HUES48 (cell line): Measurements from ENCODE around the gene ITGA2.

Experiments
- H3K27ac ChIP-seq: one replicate; pipeline ENCODE4 v1.7.0; 2013; ENCODE audit warnings: low read depth, low read length, inconsistent platforms
- H3K27me3 ChIP-seq: 2 replicates; pipeline ENCODE4 v1.6.1; 2013; ENCODE audit warnings: mild to moderate bottlenecking, low read length; ENCODE audit not compliant: control insufficient read depth, insufficient read depth
- H3K36me3 ChIP-seq: 2 replicates; pipeline ENCODE4 v1.6.1; 2013; ENCODE audit warnings: low read length; ENCODE audit not compliant: control insufficient read depth, insufficient read depth
- H3K4me1 ChIP-seq: 2 replicates; pipeline ENCODE4 v1.6.1; 2013; ENCODE audit warnings: mild to moderate bottlenecking, low read length; ENCODE audit not compliant: control insufficient read depth, insufficient read depth
- H3K4me3 ChIP-seq: 2 replicates; pipeline ENCODE4 v1.5.1; 2013; ENCODE audit warnings: mild to moderate bottlenecking, low read depth, low read length
- H3K9ac ChIP-seq: 2 replicates; pipeline ENCODE4 v1.6.1; 2013; ENCODE audit warnings: mild to moderate bottlenecking, low read depth, low read length, moderate library complexity
- H3K9me3 ChIP-seq: 2 replicates; pipeline ENCODE4 v1.6.1; 2013; ENCODE audit warnings: low read length; ENCODE audit not compliant: control insufficient read depth, insufficient read depth

ITGA2 gene

DNA sequence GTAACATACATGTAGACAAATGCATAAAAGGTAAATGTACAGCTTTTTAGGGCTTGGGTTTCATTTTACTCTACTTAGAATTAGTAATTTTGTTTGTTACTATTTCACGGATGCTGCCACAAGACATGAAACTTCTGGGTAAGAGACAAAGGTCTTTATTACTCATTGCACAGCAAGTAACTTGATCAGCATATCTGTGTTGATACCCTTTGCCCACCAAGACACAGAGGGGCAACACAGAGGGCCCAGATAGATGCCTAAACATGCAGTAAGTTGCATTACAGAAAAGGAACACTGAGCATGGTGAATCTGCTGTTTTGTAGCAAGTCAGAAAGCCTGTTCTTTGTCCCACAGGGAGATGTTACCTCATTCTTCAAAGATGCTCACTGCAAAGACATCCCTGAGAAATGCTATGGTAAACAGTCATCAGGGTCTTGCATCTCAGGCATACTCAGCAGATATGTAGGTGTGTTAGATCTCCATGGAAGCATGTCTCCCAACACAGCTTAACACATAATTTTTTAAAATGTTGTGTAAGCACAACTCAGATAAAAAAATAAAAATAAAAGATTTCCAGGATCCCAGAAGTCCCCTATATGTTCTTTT is 10.3 kb downstream of the ITGA2 start:
- no peaks in the 10 kb centered on the region for H3K4me1 ChIP-seq

DNA sequence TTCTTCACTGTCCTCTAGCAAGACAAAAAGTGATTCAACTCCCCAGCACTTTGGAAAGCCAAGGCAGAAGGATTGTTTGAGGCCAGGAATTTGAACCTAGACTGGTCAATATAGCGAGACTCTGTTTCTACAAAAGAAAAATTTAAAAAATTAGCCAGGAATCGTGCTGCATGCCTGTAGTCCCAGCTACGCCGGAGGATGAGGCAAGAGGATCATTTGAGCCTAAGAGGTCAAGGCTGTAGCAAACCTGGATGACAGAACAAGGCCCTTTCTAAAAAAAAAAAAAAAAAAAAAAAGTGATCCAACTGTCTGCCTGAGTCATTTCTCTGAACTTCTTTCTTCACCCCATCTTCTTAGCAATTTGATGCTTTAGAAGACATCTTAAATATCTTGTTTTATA is 12.4 kb downstream of the ITGA2 start:
- Histone ChIP-seq H3K4me3 (no peak overlapping the region), H3K4me1 (no peaks in the 10 kb centered on the region), H3K27me3 (no peaks in the 10 kb centered on the region), H3K27ac (no peak overlapping the region), H3K36me3 (no peaks in the 10 kb centered on the region), H3K9ac (no peak overlapping the region), H3K9me3 (no peaks in the 10 kb centered on the region)

More for the DNA sequence above, 10.3 kb downstream of the ITGA2 start:
- Histone ChIP-seq H3K27me3 (no peaks in the 10 kb centered on the region), H3K36me3 (no peaks in the 10 kb centered on the region), H3K27ac (no peak overlapping the region), H3K4me3 (no peak overlapping the region), H3K9ac (no peak overlapping the region), H3K9me3 (no peaks in the 10 kb centered on the region)

DNA sequence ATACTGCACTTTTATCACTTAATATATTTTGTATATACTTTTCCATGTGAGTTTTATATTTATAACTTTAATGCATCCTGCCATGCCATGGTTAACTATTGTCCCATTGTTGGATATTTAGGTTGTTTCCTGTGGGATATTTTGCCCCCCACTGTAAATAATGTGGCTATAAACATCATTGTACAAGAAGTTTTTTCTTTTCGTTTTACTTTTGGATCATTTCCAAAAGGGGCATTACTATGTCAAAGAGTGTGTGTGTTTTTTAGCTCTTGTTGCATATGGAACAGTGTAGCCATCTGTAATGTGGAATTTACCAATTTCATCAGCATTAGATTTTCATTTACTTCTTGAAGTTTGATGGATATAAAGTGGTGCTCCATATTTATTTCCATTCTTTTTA is 13.3 kb downstream of the ITGA2 start:
- Histone ChIP-seq H3K36me3 (no peaks in the 10 kb centered on the region), H3K27ac (no peak overlapping the region), H3K27me3 (no peaks in the 10 kb centered on the region), H3K4me1 (no peaks in the 10 kb centered on the region), H3K9ac (no peak overlapping the region), H3K9me3 (no peaks in the 10 kb centered on the region), H3K4me3 (no peak overlapping the region)

DNA sequence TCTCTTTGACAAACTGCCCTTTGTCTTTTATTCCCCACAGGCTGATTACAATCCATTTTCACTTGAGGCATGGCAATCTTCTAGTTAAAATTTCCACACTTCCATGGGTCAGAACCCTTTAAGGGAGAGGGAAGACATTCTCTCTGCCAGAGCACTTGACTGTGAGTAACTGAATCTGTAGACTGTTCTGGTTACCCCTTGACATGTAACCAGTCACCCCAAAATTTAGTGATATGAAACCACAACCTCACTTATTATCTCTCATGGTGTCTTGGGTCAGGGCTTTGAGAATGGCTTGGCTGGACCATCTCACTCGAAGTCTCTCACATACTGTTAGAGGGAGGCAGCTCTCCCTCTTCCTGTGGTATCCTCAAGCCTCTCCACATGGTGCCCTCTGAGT is 14.0 kb downstream of the ITGA2 start:
- Histone ChIP-seq H3K36me3 (no peaks in the 10 kb centered on the region), H3K4me3 (no peak overlapping the region), H3K9me3 (no peaks in the 10 kb centered on the region), H3K4me1 (no peaks in the 10 kb centered on the region), H3K27ac (no peak overlapping the region), H3K27me3 (no peaks in the 10 kb centered on the region), H3K9ac (no peak overlapping the region)

DNA sequence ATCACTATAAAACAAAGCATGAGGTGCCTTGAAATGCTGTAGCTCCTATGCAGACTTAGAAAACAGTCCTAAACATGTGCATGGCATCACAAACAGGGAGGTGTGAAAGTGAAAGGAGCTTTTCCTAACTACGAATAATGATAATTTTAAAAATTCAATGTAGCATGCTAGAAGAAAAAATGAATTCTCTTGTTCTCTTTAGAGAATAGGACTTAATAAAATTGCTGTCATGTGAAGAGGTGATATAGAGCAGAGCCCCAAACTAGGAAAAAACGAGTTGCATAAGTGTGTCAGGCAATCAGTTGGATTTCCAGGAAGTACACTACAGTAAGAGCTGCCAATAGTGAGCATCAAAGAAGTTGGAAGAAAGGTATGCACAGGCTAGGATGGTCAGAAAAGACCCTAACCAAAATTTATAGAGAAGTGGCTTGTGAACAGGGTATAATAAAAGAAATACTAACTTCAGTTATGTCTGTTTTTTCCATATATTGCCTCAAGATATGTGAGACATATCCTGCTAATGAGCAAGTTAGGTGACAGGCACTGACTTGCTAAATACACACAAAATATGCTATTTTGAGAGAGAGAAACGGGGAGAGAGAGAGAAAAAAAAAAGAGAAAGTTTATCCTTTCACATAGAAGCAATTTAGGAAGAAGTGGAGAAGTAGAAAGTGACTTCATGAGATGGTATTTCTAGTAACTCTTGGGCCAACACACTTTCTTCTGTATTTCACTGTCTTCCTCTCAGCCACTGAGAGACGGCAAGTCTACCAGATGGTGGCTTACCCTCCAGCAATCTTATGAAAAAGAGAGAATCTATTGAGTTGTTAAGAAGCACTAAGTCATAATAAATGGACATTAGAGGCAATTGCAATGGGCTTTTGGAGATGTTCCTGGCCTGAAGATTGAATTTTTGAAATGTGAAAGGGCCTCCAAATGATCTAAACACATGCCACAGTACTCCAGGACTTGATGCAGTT is 18.0 kb downstream of the ITGA2 start:
- H3K27ac ChIP-seq = no peak overlapping the region
- H3K9me3 ChIP-seq = no peaks in the 10 kb centered on the region
- H3K9ac ChIP-seq = no peak overlapping the region
- no peaks in the 10 kb centered on the region for H3K27me3 ChIP-seq
- no peak overlapping the region for H3K4me3 ChIP-seq
- H3K4me1 ChIP-seq = no peaks in the 10 kb centered on the region
- H3K36me3 ChIP-seq = no peaks in the 10 kb centered on the region

DNA sequence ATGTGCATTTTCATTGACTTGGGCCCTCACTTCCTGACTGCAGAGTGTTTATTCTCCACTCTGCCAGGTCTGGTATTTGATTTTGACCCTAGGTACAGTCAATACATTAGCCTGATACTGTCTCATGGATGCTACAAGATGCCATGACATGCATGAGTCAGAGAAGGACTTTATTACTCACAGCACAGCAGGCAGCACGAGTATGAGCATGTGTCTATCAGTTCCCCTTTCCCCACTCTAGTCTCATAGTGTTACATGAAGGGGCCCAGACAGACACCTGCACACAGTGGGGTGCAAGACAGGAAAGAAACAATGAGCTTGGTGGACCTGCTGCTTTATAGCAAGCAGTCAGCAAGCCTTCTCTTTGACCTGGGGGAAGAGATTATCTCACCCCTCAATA is 19.6 kb downstream of the ITGA2 start:
- H3K9ac ChIP-seq = no peak overlapping the region
- no peak overlapping the region for H3K27ac ChIP-seq
- no peaks in the 10 kb centered on the region for H3K4me1 ChIP-seq
- no peaks in the 10 kb centered on the region for H3K27me3 ChIP-seq
- H3K4me3 ChIP-seq = no peak overlapping the region
- no peaks in the 10 kb centered on the region for H3K36me3 ChIP-seq
- no peaks in the 10 kb centered on the region for H3K9me3 ChIP-seq

DNA sequence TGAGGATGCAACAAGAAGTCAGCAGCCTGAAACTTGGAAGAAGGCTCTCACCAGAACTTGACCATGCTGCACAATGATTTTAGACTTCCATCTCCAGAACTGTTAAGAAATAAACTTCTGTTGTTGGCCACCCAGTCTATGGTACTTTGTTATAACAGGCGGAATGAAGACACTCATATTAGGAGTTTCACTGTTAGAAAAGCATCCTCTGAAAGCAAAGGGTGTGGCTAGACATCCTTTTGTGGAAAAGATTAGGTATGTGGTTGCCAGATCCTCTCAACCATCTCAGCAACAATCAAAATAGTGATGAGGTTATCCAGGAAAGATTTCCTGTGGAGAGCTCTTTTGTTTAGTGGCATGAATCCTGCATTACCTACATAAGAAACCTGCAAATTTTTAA is 20.7 kb downstream of the ITGA2 start:
- Histone ChIP-seq H3K9me3 (no peaks in the 10 kb centered on the region), H3K4me3 (no peak overlapping the region), H3K36me3 (no peaks in the 10 kb centered on the region), H3K27me3 (no peaks in the 10 kb centered on the region), H3K9ac (no peak overlapping the region), H3K27ac (no peak overlapping the region), H3K4me1 (no peaks in the 10 kb centered on the region)

DNA sequence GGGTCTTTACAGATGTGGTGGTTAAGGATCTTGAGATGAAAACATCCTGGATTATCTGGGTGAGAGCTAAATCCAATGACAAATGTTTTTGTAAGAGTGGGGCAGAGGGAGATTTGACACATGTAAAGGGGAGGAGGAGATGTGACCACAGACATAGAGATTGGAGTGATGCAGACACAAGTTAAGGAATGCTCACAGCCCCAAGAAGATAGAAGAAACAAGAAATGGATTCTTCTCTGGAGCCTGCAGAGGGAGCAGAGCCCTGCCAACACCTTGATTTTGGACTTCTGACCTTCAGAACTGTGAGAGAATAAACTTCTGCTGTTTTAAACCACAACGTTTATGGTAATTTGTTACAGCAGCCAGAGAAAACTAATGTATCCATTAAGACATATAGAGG is 21.7 kb downstream of the ITGA2 start:
- H3K9ac ChIP-seq = no peak overlapping the region
- no peak overlapping the region for H3K27ac ChIP-seq
- no peaks in the 10 kb centered on the region for H3K27me3 ChIP-seq
- H3K9me3 ChIP-seq = no peaks in the 10 kb centered on the region
- H3K4me1 ChIP-seq = no peaks in the 10 kb centered on the region
- no peaks in the 10 kb centered on the region for H3K36me3 ChIP-seq
- H3K4me3 ChIP-seq = no peak overlapping the region

DNA sequence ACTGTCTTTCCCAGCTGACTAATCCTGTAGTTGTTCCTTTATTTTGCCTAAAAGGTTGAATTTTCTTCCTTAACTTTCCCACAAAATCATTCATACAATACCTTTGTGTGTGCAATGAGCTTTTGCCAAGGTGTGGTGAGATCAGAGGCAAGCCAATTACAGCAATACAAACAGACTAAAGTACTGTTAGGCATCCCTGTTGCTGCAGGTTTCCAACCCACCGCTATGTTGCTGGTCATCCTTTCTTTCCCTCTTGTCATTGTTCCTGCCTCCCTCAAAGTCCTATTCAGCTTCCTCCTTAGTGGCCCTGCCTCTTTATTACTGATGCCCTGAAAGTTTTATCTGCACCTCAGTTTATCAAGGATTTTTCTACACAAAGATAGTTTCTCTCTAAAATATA is 22.1 kb downstream of the ITGA2 start:
- H3K4me3 ChIP-seq = no peak overlapping the region
- H3K9ac ChIP-seq = no peak overlapping the region
- H3K4me1 ChIP-seq = no peaks in the 10 kb centered on the region
- H3K27me3 ChIP-seq = no peaks in the 10 kb centered on the region
- H3K9me3 ChIP-seq = no peaks in the 10 kb centered on the region
- no peaks in the 10 kb centered on the region for H3K36me3 ChIP-seq
- no peak overlapping the region for H3K27ac ChIP-seq

DNA sequence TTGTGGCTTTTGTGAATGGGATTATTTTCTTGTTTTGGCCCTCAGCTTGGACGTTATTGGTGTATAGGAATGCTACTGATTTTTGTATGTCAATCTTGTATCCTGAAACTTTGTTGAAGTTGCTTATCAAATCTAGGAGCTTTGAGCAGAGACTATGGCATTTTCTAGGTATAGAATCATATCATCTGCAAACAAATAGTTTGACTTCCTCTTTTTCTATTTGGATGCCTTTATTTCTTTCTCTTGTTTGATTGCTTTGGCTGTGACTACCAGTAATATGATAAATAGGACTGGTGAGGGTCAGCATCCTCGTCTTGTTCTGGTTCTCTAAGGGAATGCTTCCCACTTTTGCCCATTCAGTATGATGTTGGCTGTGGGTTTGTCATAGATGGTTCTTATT is 24.7 kb downstream of the ITGA2 start:
- H3K9ac ChIP-seq = no peak overlapping the region
- H3K36me3 ChIP-seq = no peaks in the 10 kb centered on the region
- H3K4me3 ChIP-seq = no peak overlapping the region
- H3K27me3 ChIP-seq = no peaks in the 10 kb centered on the region
- H3K9me3 ChIP-seq = no peaks in the 10 kb centered on the region
- no peaks in the 10 kb centered on the region for H3K4me1 ChIP-seq
- no peak overlapping the region for H3K27ac ChIP-seq

DNA sequence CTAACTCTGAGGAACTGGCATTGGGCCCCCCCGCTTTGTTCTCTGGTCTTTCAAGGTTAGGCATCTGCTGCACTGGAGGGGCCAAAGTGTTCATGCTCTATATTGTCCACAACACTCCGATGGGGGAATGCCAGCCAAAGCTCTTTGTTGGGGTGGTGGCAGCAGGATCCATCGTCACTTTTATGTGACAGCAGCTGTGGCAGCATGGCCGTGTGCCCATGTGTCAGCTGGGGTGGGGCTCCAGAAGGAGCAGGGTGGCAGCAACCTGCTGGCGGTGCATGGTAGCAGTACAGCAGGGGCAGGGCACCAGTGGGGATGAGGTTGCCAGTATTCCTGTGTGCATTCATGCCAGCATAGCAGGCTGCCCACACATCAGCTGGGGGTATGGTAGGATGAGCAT is 28.2 kb downstream of the ITGA2 start:
- no peaks in the 10 kb centered on the region for H3K9me3 ChIP-seq
- no peak overlapping the region for H3K9ac ChIP-seq
- H3K27me3 ChIP-seq = no peaks in the 10 kb centered on the region
- no peaks in the 10 kb centered on the region for H3K36me3 ChIP-seq
- H3K4me1 ChIP-seq = no peaks in the 10 kb centered on the region
- no peak overlapping the region for H3K4me3 ChIP-seq
- H3K27ac ChIP-seq = no peak overlapping the region
